Measurements from ENCODE around the gene FOXJ1.

Gene FOXJ1

GRCh38 chr17:76154936-76155845, 14.1 kb upstream of the FOXJ1 start:
- no peak overlapping the region for H3K4me3 ChIP-seq (ENCODE audit: low read depth, low read length)
- in situ Hi-C loops (cut with HindIII; ENCODE audit: low sequenced_read_pairs), result no loop called here
- no peak for TF ChIP-seq CTCF (IDR thresholded peaks at IDR 0.05; ENCODE audit: low read depth, low read length)
- no peak for DNase-seq (ENCODE audit: low read depth, low spot score)

GRCh38 chr17:76154292-76154691, 13.2 kb upstream of the FOXJ1 start:
- no peak for TF ChIP-seq CTCF (IDR thresholded peaks at IDR 0.05; ENCODE audit: low read depth, low read length)
- DNase-seq (ENCODE audit: low read depth, low spot score), result no peak
- H3K4me3 ChIP-seq (ENCODE audit: low read depth, low read length), result no peak overlapping the region
- in situ Hi-C loops (cut with HindIII; ENCODE audit: low sequenced_read_pairs), result no loop called here

GRCh38 chr17:76153640-76154039, 12.6 kb upstream of the FOXJ1 start:
- peak; percentile 30 for TF ChIP-seq CTCF (IDR thresholded peaks at IDR 0.05; ENCODE audit: low read depth, low read length)
- in situ Hi-C loops (cut with HindIII; ENCODE audit: low sequenced_read_pairs), result no loop called here
- no peak overlapping the region for H3K4me3 ChIP-seq (ENCODE audit: low read depth, low read length)
- peak; percentile 4 for DNase-seq (ENCODE audit: low read depth, low spot score)

- no peak for DNase-seq (ENCODE audit: low read depth, low spot score)
- in situ Hi-C loops (cut with HindIII; ENCODE audit: low sequenced_read_pairs), result no loop called here
- H3K4me3 ChIP-seq (ENCODE audit: low read depth, low read length), result no peak overlapping the region
- no peak for TF ChIP-seq CTCF (IDR thresholded peaks at IDR 0.05; ENCODE audit: low read depth, low read length)
Observed at GRCh38 chr17:76153202-76153601, 12.2 kb upstream of the FOXJ1 start.

- TF ChIP-seq CTCF (IDR thresholded peaks at IDR 0.05; ENCODE audit: low read depth, low read length), result no peak
- no peak for DNase-seq (ENCODE audit: low read depth, low spot score)
- in situ Hi-C loops (cut with HindIII; ENCODE audit: low sequenced_read_pairs), result no loop called here
Observed at GRCh38 chr17:76152591-76152990, 11.5 kb upstream of the FOXJ1 start.

GRCh38 chr17:76151896-76152454, 10.9 kb upstream of the FOXJ1 start:
- DNase-seq (ENCODE audit: low read depth, low spot score), result no peak
- no peak overlapping the region for H3K4me3 ChIP-seq (ENCODE audit: low read depth, low read length)
- no peak for TF ChIP-seq CTCF (IDR thresholded peaks at IDR 0.05; ENCODE audit: low read depth, low read length)
- in situ Hi-C loops (cut with HindIII; ENCODE audit: low sequenced_read_pairs), result no loop called here

More at GRCh38 chr17:76152591-76152990, 11.5 kb upstream of the FOXJ1 start:
- no peak overlapping the region for H3K4me3 ChIP-seq (ENCODE audit: low read depth, low read length)
